ENCODE data around the gene IGLL1. TPM values are rescaled to one million over a fixed set of nuclear protein-coding genes. Genes with fewer than 3 reads are reported as not detected.

IGLL1 gene
- total and polyA plus RNA-seq, 2 donors (not counting 1 experiment from before 2014, with no cell fraction given), result not detected

DNA sequence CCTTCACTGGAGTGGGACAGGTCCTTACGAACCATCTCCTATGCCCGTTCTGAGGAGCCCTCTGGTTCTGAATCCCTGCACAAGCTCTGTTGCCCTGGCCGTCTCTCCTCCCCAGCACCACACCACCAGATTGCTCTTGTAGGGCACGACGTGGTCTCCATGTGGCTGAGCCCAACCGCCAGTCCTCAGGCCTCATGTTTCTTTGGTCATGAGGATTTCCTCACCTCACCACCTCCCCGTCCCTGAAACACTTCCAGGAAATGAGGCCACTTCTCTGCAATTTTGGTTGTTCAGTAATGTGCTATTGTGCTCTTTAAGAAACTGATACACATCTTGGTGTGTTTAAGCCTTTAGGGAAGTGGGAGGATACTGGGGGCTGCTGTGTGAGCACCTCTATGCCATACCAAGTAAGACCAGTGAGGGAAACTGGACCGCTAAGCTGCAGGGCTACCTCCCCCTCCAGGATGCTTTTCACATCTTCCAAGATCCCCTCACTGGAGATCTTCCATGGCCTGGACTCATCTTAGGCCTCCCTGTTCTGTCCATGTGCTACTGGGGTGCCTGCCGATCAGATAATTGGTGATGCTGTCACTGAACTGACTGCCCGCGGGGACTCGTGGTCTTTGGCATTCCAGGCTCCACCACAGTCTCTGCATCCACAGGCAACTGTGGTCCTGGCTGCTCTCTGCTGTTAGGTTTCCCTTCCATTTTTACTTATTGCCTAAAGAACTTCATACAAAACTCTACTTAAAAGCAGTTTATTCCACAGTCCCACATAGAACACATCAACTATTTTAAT, 30.1 kb upstream of the IGLL1 start:
- Histone ChIP-seq H3K36me3 (replicated peaks in 1 of 2; ENCODE audit: control extremely low read depth in 1 of 2, control insufficient read depth in 1 of 2, extremely low read depth in 1 of 2, insufficient read depth in 2 of 2, low read length in 1 of 2) (no peaks in the 10 kb centered on the region), H3K4me2 (replicated peaks; ENCODE audit: low read depth, low read length, poor library complexity, severe bottlenecking) (no peak overlapping the region), H3K4me1 (ENCODE audit: control insufficient read depth in 2 of 2, insufficient read depth in 2 of 2, low read length in 2 of 2) (no peaks in the 10 kb centered on the region), H3K79me2 (ENCODE audit: control insufficient read depth, insufficient read depth, low read length) (no peaks in the 10 kb centered on the region), H3K27ac (ENCODE audit: low read length in 2 of 2) (no peak overlapping the region), H4K20me1 (ENCODE audit: control insufficient read depth, insufficient read depth, low read length, poor library complexity, severe bottlenecking) (no peaks in the 10 kb centered on the region), H2AFZ (ENCODE audit: insufficient read depth, low read depth, low read length, poor library complexity, severe bottlenecking) (no peak overlapping the region), H3K9me3 (ENCODE audit: control extremely low read depth in 1 of 3, control insufficient read depth in 2 of 3, insufficient read depth in 1 of 3, low read length in 2 of 3) (no peaks in the 10 kb centered on the region), H3K4me3 (ENCODE audit: control extremely low read depth in 1 of 5, extremely low read depth in 1 of 5, insufficient read depth in 1 of 5, low read depth in 2 of 5, low read length in 4 of 5) (no peak overlapping the region), H3K27me3 (replicated peaks in 1 of 4; ENCODE audit: control extremely low read depth in 1 of 4, control insufficient read depth in 3 of 4, insufficient read depth in 4 of 4, low read length in 3 of 4) (no peaks in the 10 kb centered on the region), H3K9ac (ENCODE audit: low read length) (no peak overlapping the region)
- 100% methylated on average over 8 of the region's 12 CpGs for WGBS (ENCODE audit: insufficient coverage)
- H3K27ac Mint-ChIP-seq, result no peak overlapping the region
- CTCF ChIA-PET, result no interaction called here
- no peaks in the 10 kb centered on the region for H3K9me3 Mint-ChIP-seq (ENCODE audit: insufficient read depth)
- POLR2A ChIA-PET, result no interaction called here
- no peaks in the 10 kb centered on the region for H3K27me3 Mint-ChIP-seq
- intact Hi-C loops (cut with micrococcal nuclease), result no loop called here
- TF ChIP-seq EZH2 (IDR thresholded peaks at IDR 0.05; ENCODE audit: borderline replicate concordance, insufficient read depth, low read depth, low read length, poor library complexity, severe bottlenecking), result no peak
- TF ChIP-seq, protein P1, sequence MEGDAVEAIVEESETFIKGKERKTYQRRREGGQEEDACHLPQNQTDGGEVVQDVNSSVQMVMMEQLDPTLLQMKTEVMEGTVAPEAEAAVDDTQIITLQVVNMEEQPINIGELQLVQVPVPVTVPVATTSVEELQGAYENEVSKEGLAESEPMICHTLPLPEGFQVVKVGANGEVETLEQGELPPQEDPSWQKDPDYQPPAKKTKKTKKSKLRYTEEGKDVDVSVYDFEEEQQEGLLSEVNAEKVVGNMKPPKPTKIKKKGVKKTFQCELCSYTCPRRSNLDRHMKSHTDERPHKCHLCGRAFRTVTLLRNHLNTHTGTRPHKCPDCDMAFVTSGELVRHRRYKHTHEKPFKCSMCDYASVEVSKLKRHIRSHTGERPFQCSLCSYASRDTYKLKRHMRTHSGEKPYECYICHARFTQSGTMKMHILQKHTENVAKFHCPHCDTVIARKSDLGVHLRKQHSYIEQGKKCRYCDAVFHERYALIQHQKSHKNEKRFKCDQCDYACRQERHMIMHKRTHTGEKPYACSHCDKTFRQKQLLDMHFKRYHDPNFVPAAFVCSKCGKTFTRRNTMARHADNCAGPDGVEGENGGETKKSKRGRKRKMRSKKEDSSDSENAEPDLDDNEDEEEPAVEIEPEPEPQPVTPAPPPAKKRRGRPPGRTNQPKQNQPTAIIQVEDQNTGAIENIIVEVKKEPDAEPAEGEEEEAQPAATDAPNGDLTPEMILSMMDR (IDR thresholded peaks at IDR 0.05), result no peak
- no peak overlapping the region for H3K4me3 Mint-ChIP-seq
- H3K4me1 Mint-ChIP-seq, result no peaks in the 10 kb centered on the region
- ATAC-seq (ENCODE audit: low read depth), result no peak
- DNase-seq, result no peak

DNA sequence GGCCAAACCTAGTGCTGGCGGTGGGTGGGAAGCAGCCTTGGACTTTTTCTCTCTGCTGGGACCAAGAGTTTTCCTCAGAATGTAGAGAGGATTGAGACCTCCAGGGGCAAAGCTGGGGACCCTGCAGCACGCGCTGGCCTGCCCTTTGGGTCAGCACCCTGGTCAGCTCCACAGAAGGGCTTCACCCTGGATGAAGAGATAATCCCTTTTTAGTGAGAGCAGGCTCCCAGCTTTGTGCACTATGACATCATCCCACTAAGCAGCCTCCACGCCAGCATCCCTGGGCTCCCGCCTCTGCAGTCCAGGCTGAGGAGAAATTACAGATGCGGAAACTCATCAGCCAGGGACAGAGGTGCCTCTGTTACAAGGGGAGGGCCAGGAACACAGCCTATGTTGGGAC, 28.5 kb upstream of the IGLL1 start:
- intact Hi-C loops (cut with micrococcal nuclease), result no loop called here
- ChIA-PET POLR2A (no interaction called here), CTCF (interaction anchor here (0.9 kb wide), 1 partner anchor 17 kb away, joined by 3 read pairs; no protein-coding TSS in a partner anchor)
- H3K9ac ChIP-seq (ENCODE audit: low read length), result no peak overlapping the region
- H3K4me3 Mint-ChIP-seq, result no peak overlapping the region
- H3K27ac ChIP-seq (ENCODE audit: low read length in 2 of 2), result no peak overlapping the region
- H3K4me1 Mint-ChIP-seq, result no peaks in the 10 kb centered on the region
- ATAC-seq (ENCODE audit: low read depth), result no peak
- no peaks in the 10 kb centered on the region for H3K9me3 Mint-ChIP-seq (ENCODE audit: insufficient read depth)
- no peak overlapping the region for H3K4me3 ChIP-seq (ENCODE audit: control extremely low read depth in 1 of 5, extremely low read depth in 1 of 5, insufficient read depth in 1 of 5, low read depth in 2 of 5, low read length in 4 of 5)
- no peak overlapping the region for H3K27ac Mint-ChIP-seq
- no peaks in the 10 kb centered on the region for H3K4me1 ChIP-seq (ENCODE audit: control insufficient read depth in 2 of 2, insufficient read depth in 2 of 2, low read length in 2 of 2)
- no peaks in the 10 kb centered on the region for H3K9me3 ChIP-seq (ENCODE audit: control extremely low read depth in 1 of 3, control insufficient read depth in 2 of 3, insufficient read depth in 1 of 3, low read length in 2 of 3)
- H2AFZ ChIP-seq (ENCODE audit: insufficient read depth, low read depth, low read length, poor library complexity, severe bottlenecking), result no peak overlapping the region
- H4K20me1 ChIP-seq (ENCODE audit: control insufficient read depth, insufficient read depth, low read length, poor library complexity, severe bottlenecking), result no peaks in the 10 kb centered on the region
- H3K27me3 ChIP-seq (replicated peaks in 1 of 4; ENCODE audit: control extremely low read depth in 1 of 4, control insufficient read depth in 3 of 4, insufficient read depth in 4 of 4, low read length in 3 of 4), result no peaks in the 10 kb centered on the region
- H3K4me2 ChIP-seq (replicated peaks; ENCODE audit: low read depth, low read length, poor library complexity, severe bottlenecking), result no peak overlapping the region
- TF ChIP-seq EZH2 (IDR thresholded peaks at IDR 0.05; ENCODE audit: borderline replicate concordance, insufficient read depth, low read depth, low read length, poor library complexity, severe bottlenecking), result no peak
- TF ChIP-seq, protein P1 (IDR thresholded peaks at IDR 0.05), result no peak
- H3K36me3 ChIP-seq (replicated peaks in 1 of 2; ENCODE audit: control extremely low read depth in 1 of 2, control insufficient read depth in 1 of 2, extremely low read depth in 1 of 2, insufficient read depth in 2 of 2, low read length in 1 of 2), result no peaks in the 10 kb centered on the region
- 97% methylated on average over 6 of the region's 6 CpGs for WGBS (ENCODE audit: insufficient coverage)
- no peaks in the 10 kb centered on the region for H3K79me2 ChIP-seq (ENCODE audit: control insufficient read depth, insufficient read depth, low read length)
- DNase-seq, result no peak
- H3K27me3 Mint-ChIP-seq, result no peaks in the 10 kb centered on the region

Measured in B cell (primary cell).